Stimulated activated CD4-positive, alpha-beta T cell treated with anti-CD3 and anti-CD28 coated beads, Interleukin-1b, Interleukin-23, amount 100 ng/mL, for 4 hours (primary cell): ENCODE results near the gene JADE2.
"Not testable (repeated sequence)": the region's sequence is repeated elsewhere in the genome, so short reads cannot be mapped to it uniquely, and the experiment has no call there.

Experiments used
- DNase-seq, 2 donors: peaks; one replicate each; pipeline ENCODE4 v3.0.0-alpha.2; 2020; ENCODE audit warnings: low read depth in 2 of 2

Gene JADE2

DNA sequence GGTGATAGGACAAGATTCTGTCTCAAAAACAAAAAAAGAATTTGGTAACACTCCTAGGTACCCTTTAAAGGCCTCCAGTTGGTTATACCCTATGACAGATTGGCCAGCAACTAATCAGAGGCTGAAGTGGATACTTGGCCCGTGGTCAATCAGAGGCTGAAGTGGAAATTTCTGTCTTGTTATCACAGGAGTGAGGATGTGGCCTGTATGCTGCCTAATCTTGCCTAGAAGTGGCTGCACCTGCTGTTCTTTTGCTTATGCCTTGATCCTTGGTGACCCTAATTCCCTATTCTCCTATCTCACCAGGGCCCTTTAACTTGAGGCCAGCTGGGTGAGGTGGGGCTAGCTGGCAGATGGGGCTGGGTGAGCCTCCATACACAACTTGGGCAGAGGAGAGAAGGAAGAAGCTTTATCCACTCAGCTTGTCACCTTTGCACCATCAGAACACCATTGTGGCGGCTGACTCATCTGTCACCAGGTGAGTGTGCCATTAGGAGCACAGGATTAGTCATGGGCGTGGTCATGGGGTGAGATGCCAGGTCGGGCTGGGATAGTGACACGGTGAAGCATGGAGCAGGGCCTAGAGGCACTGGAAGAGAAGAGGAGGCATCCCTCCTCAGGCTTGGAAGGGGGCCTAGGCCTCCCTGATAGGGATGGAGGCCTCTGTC is 65.7 kb downstream of the JADE2 start:
- DNase-seq: peak in 1 of 2 donors; percentile 14

DNA sequence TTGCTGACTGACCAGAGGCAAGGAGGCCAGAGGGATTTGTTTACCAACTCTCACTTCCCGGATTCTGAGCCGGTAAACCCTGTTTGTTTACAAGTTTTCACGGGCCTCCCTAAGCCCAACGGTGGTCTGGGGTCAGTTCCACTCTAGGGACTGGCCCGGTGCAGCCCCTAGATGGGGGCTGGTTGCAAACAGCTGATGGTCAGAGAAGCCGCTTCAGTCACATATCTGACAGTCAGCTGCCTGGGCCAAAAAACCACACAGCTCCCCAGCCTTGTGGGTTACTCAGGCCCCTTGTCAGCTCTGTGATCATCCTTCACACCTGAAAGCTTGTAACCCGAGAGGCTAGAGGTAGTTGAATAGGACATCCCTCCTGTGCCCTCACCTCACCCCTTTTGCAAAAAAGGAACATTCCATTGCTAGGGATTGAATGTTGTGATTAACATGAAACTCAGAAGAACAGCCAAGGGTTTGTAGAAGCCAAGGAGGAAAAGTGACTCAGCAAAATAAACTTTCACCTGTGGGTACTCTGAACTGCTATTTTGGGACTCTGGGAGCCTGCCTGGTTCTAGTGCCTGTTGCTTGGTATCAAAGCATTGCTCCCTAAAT is 66.8 kb downstream of the JADE2 start:
- no peak for DNase-seq

DNA sequence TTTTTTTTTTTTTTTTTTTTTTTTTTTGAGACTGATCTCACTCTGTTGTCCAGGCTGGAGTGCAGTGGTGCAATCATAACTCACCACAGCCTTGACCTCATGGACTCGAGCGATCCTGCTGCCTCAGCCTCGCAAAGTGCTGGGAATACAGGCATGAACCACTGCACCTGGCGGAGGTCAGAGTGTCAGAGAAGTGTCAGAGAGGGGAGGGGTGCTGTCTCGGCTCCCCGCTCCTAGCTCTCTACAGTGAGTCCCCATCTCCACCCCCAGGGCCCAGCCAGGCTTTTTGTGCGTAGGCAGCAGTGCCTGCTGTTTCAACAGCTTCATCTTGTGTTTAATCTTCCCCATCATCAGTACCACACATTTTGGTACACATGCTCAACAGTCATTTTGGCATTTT is 68.9 kb downstream of the JADE2 start:
- no peak for DNase-seq

DNA sequence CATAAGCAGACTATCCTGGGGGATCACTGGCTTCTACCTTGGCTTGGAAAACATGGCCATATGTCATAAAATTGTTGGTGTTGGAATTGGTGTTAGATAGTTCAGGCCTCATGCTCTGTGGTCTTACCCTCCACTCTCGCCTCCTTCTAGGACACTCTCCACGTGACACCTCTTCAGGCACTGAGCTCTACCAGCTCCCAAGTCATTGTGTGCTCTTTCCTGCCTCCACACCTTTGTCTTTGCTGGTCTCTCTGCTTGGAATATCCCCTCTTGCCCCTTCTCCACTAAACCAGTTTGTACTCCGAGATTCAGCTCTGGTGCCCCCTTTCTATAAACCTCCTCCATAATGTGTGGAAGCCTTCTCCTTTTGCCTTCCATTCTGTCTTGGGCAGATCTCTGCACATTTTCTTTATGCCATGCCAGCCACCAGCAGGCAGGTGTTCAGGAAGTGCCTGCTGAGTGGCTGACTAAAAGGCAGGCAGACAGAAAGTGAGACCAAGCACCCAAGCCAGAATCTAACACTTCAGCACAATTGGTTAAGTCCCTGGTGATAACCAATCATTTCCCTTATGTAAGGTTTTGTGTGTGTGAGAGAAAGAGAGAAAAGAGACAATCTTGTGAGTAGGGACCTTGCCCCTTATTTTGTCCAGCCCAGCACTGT is 69.5 kb downstream of the JADE2 start:
- no peak for DNase-seq

DNA sequence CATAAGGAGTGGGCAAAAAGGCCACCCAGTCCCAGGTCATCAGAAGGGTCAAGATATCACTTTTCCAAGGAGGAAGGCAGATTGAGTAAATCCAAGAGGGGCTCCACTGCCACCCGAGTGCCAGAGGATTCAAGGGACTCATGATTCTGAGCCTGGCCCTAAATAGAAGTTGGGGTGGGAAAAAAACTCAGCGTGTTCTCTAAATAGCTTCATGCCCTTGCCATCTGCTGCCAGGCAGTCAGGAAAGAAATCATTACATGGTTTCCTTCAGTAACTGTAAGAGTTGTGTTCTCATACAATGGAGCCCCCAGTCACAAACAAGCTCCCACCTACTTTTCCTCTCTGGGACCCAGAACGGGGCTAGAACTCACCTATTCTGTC is 70.0 kb downstream of the JADE2 start:
- no peak for DNase-seq

DNA sequence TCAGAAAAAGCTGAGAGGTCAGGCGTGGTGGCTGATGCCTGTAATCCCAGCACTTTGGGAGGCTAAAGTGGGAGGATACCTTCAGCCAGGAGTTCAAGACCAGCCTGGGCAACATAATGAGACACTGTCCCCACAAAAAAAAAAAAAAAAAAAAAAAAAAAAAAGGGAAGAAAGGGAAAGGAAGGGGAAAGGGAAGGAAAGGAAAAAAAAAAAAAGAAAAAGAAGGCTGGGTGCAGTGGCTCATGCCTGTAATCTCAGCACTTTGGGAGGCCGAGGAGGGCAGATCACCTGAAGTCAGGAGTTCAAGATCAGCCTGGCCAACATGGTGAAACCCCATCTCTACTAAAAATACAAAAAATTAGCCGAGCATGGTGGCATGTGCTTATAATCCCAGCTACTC is 74.3 kb downstream of the JADE2 start:
- not testable (repeated sequence) for DNase-seq

DNA sequence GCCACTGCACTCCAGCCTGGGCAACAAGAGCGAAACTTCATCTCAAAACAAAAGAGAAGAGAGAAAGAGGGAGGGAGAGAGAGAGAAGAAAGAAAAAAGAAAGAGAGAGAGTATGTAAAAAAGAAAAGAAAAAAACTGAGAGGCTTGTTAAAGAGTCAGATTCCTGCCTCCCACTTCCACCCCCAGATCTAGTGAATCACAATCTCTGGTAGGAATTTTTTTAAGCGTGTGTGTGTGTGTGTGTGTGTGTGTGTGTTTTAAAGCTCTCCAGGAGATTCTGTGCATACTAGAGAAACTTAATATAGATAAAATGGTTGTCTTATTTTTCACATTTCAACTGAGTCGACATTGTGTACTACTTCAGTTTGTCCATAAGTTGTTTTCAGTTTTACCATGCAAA is 75.1 kb downstream of the JADE2 start:
- no peak for DNase-seq

DNA sequence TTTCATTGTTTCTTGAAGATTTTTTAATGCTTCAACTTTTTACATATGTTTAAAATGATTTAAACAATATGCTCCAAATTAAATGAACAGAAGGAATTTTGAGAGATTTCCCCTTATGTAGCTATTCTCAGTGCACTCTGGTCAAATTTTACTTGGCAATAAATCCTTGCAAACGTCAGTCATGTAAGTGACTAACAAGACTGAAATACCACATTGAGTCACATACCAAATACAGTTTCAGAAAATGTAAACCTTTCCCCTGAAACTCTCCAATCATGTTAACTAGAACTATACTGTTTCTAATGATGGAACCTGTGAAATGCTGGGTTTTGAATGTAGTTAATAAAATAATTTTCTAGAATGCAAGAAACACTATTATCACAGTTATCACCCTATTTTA is 77.6 kb downstream of the JADE2 start:
- DNase-seq: no peak

DNA sequence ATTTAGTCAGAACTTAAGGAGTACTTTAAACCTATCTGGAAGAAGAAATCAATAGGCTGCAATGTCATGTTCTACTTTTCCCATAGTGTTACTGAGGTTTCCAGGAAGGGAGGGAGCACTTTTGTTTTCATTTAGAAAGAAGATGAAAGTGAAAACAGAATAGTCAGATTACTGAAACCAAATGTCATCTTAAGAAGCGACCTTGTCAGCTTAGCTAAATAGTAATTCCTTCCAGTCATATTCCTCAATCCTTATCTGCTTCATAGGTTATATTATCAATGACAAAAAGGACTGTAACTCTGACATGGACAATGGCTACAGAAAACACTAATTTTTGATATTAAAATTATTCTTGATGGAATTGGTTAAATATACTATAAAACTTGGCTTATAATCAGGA is 79.4 kb downstream of the JADE2 start:
- DNase-seq: no peak

DNA sequence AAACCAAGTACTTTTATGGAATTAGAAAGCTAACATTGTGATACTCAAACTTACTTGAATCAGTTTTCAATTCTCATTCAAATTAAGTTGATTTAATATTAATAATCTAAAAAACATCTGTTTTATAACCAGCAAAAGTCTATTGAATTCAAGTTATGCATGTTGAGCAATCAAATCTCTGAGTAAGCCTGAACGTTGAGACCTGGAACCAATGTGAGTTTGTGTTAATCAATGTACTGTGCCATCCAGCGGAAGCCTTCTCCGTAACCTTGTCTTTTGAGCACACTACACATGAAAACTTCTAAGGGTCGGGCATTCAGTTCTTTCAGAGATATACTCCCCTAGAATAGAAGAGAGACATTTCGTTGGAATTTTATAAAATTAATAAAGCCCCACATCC is 81.3 kb downstream of the JADE2 start:
- no peak for DNase-seq

DNA sequence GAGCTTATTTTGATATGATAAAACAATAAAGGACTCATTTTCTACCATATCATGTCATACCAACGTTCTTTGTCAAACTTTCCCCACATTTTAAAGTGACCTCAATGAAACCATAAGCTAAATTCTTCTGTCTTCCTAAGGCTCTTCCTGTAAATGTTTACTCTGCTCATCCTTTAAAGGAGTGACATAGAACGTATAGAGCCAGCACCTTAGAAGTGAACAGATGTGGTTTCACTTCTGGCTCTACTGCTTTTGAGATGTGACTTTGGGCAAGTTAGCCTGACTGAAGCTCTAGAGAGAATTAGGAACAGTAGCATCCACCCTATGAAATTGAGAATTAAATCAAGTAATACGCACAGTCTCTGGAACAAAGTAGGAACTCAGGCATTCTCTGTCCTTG is 83.1 kb downstream of the JADE2 start:
- DNase-seq: no peak

DNA sequence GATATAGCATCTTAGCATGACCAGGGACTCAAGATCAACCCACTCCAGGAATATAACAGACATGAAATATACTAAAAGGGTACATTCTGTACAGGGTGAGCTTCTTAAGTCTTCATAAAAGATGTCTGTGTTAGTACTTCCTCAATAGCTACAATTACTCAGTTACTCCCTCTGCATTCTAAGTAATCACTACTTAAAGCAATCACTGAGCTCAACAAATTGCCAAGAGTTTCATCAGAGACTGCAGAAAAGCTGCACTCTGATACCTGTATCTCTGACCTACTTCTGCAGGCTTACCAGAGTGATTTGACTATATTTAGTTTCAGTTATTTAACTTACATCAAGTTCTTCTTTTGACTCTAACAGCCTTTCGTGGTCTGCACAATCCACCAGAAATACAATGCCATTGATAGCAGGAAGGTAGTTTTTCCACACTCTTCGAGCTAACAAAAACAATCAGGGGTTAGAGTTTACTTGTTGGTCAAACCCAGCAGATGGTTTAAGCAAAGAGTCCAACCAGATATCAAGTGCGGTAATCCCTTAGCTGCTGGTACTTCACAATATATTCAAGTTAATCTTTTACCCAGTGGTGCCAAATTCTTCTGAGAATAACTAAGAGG is 83.9 kb downstream of the JADE2 start:
- no peak for DNase-seq

DNA sequence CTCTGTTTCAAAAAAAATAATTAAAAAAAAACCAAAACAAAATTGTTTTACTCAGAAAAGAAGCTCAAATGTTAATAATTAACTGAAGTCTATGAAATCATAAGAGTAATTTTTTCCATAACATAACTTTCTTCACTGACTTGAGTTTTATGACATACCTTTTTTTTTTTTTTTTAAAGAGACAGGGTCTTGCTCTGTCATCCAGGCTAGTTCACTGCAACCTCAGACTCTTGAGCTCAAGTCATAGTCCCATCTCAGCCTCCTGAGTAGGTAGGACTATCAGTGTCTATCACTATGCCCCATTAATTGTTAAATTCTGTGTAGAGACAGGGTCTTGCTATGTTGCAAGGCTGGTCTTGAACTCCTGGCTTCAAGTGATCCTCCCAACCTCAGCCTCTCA is 85.3 kb downstream of the JADE2 start:
- DNase-seq: no peak

DNA sequence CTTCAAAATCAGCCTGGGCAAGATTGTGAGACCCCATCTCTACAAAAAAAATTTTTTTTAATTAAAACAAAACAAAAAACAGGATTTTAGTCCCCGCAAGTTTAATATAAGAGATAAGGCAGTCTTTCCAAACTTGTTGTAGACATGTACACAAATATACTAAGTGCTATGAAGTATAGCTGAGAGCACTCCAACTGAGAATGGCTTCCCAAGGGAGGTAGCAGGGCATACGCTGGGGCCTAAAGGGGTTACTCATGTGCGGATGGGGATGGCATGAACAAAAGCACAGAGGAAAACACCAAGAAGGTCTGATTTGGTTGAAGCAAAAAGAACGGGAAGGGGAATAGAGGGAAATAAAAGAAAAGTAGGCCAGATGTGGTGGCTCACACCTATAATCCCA is 86.0 kb downstream of the JADE2 start:
- no peak for DNase-seq

DNA sequence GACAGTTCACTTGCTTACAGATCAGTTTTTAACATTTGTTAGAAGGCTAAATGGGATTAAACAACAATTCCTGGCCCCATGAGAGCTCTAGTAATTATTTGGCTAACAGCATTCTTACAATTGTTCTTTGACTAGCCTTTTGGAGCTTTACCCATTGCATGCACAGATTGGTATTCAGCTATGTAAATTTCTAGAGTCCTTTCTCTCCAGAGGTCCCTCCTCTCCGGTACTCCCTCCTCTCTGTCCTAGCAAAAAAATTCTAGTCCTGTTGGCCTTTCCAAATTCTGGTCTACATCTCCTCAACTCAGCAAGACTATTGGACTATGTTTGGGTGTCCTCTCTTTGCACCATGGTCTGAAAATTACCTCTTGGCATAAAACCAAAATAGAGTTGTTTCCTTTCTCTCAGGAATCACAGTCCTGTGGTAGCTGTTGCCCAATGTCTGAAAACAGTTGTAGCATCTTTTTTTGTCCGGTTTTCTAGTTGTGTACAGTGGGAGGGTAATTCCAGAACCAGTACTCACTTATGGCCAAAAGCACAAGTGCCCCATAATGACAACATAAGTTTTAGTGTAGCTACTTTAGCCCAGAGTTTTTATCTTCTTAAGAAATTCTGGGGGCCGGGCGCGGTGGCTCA is 89.1 kb downstream of the JADE2 start:
- DNase-seq: no peak

DNA sequence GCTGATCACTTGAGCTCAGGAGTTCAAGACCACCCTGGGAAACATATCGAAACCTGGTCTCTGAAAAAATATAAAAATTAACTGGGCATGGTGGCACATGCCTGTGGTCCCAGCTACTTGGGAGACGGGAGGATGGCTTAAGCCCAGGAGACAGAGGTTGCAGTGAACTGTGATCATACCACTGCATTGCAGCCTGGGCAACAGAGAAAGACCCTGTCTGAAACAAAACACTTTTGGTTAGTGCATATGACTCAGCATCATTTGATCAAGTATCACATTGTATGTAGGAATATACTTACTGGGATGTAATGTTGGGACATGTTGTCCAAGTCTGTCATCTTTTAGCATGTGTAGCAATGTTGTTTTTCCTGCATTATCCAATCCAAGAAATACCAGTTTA is 95.2 kb downstream of the JADE2 start:
- DNase-seq: no peak

DNA sequence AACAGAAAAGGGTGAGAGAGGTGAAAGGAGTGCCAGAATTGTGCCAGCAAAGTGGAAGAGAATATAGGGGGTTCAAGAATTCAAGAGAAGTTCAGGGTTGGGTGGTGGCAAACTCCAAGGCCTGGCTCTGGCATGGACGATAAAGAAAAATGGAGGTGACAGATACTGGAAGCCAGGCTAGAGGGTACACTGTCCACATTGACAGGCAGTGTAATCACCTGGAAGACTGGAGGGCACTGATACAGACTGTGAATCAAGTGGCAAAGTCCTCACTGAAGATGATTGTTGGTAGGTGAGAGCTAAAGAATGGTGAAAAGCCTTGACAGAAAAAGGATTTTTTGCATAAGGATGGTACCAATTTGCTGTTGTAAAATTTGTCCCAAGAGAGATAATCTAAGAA is 100.1 kb downstream of the JADE2 start:
- no peak for DNase-seq

DNA sequence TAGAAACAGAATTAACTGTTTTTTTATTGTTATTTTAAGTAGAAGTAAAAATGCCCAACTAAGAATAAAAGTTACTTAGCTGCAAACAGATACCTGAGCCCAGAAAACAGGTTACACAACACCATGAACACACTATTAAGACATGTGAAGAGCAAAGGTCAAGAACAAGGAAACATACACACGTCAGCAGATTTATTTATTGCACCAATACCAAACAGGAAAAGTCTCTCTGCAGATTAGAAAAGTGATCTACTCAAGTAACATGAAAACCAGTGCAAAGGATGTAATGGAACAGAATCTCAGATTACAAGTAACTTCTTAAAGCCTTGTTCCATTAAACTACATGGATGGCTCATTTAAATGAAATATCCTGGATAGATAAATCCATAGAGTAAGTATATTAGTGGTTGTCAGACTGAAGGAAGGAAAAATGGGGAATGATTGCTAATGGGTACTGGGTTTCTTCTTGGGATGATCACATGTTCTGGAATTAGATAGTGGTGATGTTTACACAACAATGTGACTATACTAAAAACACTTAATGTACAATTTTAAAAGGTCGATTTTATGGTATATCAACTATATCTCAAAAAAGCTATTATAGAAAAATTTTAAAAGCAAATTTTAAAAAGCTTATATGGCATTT is 101.0 kb downstream of the JADE2 start:
- no peak for DNase-seq
